ENCODE data around the gene DCUN1D1.

The DCUN1D1 gene

GRCh38 chr3:182935803-182936202 is 44.5 kb downstream of the DCUN1D1 start:
- no peak for DNase-seq

- DNase-seq = no peak
Measured at GRCh38 chr3:182925944-182926337, 54.4 kb downstream of the DCUN1D1 start.

- DNase-seq = no peak
Measured at GRCh38 chr3:182925330-182925943, 54.9 kb downstream of the DCUN1D1 start.

DNA sequence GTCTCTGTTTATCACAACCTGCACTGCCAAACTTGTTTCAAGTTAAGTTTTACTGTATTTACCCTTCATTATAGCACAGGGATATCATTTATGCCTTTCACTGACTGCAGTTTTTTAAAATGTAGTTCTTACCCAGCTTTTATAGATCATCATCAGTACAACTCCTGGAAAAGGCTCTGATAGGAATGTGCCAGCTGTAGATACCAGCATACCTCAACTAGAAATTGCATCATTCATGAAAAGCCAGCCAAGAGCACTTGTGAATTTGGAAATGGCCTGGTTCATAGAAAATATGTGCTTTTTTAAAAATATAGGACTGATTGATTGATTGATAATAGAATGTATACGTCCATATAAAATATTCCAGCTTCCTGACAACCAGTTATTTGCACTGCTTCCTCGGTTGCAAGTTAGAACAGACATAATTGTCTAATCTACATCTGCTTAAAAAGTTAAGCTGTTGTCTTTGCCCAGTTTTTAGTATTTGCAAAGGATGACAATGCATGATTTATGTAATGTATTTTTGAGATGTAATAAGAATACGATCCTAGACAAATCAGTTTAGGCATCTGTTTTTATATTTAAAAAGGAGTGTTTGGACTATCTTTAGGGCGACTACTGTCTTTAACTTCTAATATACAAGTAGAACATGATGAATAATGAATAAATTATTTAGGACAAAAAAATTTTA is 58.5 kb downstream of the DCUN1D1 start:
- DNase-seq = no peak

DNA sequence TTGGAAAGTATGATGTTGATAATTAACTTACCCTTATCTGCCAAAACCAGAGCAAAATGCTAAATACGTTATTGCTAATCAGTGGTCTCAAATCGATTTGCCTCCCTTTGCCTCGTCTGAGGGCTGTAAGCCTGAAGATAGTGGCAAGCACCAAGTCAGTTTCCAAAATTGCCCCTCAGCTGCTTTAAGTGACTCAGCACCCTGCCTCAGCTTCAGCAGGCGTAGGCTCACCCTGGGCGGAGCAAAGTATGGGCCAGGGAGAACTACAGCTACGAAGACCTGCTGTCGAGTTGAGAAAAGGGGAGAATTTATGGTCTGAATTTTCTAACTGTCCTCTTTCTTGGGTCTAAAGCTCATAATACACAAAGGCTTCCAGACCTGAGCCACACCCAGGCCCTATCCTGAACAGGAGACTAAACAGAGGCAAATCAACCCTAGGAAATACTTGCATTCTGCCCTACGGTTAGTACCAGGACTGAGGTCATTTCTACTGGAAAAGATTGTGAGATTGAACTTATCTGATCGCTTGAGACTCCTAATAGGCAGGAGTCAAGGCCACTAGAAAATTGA is 59.7 kb downstream of the DCUN1D1 start:
- DNase-seq = no peak

GRCh38 chr3:182919866-182920357 is 60.4 kb downstream of the DCUN1D1 start:
- no peak for DNase-seq

DNA sequence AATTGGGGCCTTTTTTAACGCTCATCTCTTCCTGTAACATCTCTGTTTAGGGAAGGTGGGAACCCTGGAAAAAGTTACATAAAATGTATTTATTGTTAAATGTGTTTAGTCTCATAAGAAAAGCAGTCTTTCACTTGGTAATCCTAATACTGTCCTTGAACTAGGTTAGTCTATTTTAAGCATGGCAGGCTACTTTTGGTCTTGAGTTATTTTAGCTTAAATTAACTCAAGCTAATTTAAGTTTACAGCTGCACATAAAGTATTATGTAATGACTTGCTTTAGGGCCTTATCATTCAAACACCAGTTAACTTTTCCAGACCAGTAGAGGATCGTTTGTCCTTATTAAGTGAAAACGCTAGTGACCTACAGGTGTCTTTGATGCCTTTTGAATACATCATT is 63.2 kb downstream of the DCUN1D1 start:
- no peak for DNase-seq

GRCh38 chr3:182914341-182914740 is 66.0 kb downstream of the DCUN1D1 start:
- DNase-seq = no peak

DNA sequence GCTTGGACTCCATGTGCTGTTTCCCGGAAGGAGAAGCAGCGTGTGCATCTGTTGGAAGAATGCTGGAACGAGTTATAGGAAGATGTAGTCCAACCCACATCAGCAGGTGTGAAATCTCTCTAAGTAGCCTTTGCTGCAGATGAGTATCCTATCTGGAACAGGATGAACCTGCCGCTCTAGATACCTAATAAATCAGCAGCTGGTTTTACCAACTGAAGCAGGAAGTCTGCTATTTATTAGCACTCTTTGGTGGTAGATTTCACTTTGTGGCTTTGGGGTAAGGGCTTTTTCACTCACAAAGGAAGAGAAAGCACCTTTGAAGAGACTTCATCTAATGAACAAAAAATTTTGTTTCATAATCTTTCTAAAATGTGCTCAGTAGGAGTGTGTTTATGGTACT is 66.4 kb downstream of the DCUN1D1 start:
- no peak for DNase-seq

GRCh38 chr3:182912474-182912873 is 67.9 kb downstream of the DCUN1D1 start:
- no peak for DNase-seq

- DNase-seq = no peak
Measured at GRCh38 chr3:182911782-182912111, 68.6 kb downstream of the DCUN1D1 start.

DNA sequence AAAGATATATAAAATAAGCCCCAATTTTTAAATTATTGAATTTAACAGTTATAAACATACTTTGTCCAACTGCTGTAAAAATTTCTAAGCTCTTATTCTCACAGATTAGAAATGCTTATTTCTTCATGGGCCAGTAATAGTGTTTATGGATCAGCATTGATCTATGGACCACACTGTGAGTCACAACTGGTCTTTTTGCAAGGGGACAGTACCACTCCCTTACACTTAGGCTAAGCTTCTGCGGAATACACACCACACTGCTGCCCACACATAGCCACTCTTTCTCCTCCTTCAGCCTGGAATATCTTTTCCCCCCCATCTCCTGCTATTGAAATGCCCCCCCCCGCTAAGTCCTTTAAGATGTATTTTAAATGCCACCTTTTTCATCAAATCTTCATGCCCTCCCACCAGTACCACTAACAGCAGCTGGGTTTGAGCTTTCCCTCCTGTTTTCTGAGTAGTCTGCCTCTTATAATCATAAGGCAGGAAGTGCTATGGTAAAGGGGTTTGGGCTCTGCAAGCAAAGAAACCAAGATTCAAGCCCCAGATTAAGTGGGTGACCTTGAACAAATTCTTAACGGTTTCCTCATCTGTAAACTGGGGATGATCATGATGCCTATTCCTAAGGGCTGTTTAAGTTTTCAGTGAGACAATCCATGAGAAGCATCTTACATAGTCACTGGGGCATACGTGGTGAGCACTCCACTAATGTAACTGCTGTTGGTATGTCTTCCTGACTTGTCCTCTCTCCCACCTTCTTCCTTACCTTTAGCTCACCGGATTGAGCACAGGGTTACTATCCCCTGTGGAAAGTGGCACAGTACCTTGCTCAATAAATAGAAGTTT is 69.2 kb downstream of the DCUN1D1 start:
- DNase-seq = no peak

DNA sequence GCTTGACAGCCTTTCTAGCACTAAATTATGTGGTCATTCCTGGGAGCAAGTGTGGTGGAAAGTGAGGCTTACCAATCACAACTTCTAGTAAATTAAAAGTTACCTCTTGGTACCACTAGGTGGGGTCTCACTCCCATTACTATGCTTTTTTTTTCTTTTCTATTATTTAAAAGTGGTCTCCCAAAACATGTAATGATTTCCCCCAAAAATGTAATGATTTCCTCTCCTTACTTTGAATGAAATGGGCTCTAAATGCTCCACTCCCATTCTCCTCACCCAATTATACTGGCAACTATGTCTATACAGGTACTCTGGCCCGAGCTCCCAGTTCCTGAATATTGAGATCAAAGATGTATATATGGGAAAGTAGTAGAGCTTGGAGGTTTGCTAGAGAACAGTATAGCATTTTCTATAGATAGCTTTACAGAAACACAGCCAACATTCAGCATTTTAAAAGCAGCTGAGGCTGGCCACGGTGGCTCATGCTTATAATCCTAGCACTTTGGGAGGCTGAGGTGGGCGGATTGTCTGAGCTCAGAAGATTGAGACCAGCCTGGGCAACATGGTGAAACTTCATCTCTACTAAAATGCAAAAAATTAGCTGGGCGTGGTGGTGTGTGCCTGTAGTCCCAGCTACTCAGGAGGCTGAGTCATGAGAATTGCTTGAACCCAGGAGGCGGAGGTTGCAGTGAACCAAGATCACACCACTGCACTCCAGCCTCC is 70.9 kb downstream of the DCUN1D1 start:
- DNase-seq = no peak

- DNase-seq = no peak
Measured at GRCh38 chr3:182908471-182908870, 71.9 kb downstream of the DCUN1D1 start.

- no peak for DNase-seq
Measured at GRCh38 chr3:182906036-182906435, 74.3 kb downstream of the DCUN1D1 start.

DNA sequence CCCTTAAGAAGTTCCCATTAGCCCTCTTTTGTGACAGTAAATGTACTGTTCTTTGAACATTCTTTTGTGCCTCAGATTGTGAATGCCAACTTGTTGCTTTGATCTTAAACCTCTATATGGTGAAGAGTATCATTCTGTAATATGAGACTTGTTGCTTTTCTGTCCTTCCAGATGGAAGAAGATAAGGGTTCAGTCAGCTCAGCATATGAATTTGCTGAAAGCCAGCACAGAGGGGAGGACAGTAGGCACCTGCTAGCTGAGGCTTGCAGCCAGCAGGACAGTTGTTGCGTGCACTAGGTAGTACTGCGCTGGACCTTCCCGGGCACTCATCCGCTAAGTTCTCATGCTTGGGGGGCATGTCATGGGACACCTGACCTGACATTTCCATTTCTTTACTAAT is 74.7 kb downstream of the DCUN1D1 start:
- DNase-seq = no peak

- DNase-seq = no peak
Measured at GRCh38 chr3:182904164-182904563, 76.2 kb downstream of the DCUN1D1 start.

GRCh38 chr3:182902236-182902635 is 78.1 kb downstream of the DCUN1D1 start:
- DNase-seq = no peak

DNA sequence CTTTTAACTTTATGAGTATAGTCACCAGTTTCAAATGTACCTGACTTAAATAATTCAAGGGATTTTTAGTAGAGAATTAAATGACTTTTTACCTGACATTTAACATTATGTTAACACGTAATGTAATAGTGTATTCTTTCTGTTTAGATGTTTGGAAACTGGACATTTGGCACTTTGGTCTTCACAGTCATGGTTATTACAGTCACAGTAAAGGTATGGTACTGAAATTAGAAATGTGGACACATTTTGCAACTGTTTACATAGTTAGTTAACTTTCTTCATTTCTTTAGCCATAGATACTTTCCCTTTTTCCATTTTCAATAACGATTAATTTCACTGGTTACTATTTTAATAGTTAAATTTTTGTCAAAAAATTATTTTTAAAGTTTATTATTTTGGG is 83.8 kb downstream of the DCUN1D1 start:
- no peak for DNase-seq

DNA sequence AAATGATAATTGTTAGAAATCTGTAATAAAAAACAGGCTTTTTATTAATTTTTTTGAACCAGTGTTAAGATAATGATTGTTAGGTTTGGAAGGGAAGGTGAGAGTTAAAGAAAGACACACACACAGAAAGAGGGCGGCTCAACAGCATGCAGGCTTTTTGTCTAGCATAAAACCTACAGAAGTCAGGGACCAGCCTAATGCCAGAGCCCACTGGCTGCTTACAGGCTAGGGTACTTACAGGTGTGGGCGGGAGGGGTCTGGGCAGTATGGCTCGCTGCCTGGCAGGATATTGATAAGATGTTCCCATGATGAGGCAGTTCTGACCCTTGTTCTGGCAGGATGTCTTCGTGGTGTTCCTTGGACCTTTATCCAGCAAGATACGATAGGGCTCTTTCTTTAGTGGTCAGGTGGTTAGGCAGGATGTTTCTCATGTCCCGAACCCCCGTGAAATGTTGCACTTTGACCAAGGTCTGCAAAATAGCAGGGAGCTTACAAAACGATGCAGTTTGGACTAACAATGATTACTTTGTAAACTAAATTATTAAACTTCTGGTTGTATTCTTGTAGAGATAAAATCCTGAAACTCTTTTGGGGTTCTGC is 84.7 kb downstream of the DCUN1D1 start:
- no peak for DNase-seq

- no peak for DNase-seq
Measured at GRCh38 chr3:182892226-182892625, 88.1 kb downstream of the DCUN1D1 start.

GRCh38 chr3:182891364-182891763 is 89.0 kb downstream of the DCUN1D1 start:
- no peak for DNase-seq

Data from activated naive CD4-positive, alpha-beta T cell treated with Interleukin-2 at 50 U/mL for 16 hours (primary cell).